PFSK-1 (cell line): ENCODE measurements around the gene RAB5B.

Source experiments
- FOXP2 ChIP-seq: optimal IDR thresholded peaks from 2 replicates; pipeline ENCODE3; 2011; ENCODE audit warnings: borderline replicate concordance, control low read depth, inconsistent platforms; ENCODE audit not compliant: insufficient read depth; ENCODE audit errors: extremely low read length, extremely low read depth
- POLR2AphosphoS5 ChIP-seq: IDR thresholded peaks from 2 replicates; pipeline ENCODE4 v1.6.1; 2012; ENCODE audit warnings: low read depth, mild to moderate bottlenecking, control low read depth, low read length, moderate library complexity
- REST ChIP-seq, 2 experiments: IDR thresholded peaks; 2 replicates each; pipeline versions ENCODE4 v1.6.1 to v1.8.0; 2011 to 2012; ENCODE audit warnings: low read depth in 2 of 2, low read length in 2 of 2, control low read depth in 1 of 2, inconsistent platforms in 1 of 2, mild to moderate bottlenecking in 1 of 2, moderate library complexity in 1 of 2; ENCODE audit not compliant: insufficient read depth in 1 of 2
- SIN3A ChIP-seq: IDR thresholded peaks from 2 replicates; pipeline ENCODE4 v1.6.1; 2012; ENCODE audit warnings: mild to moderate bottlenecking, low read length, moderate library complexity, borderline replicate concordance; ENCODE audit not compliant: insufficient read depth
- TAF1 ChIP-seq: IDR thresholded peaks from 2 replicates; pipeline ENCODE4 v1.6.1; 2012; ENCODE audit warnings: low read length, control low read depth, borderline replicate concordance; ENCODE audit not compliant: insufficient read depth

RAB5B gene

GRCh38 chr12:56040963-56041551 is 67.2 kb downstream of the RAB5B start:
- no peak for TF ChIP-seq SIN3A
- TF ChIP-seq TAF1, result no peak
- no peak for TF ChIP-seq REST (IDR thresholded peaks at IDR 0.05; ENCODE audit: insufficient read depth in 1 of 2, low read depth in 2 of 2, low read length in 2 of 2)
- TF ChIP-seq POLR2AphosphoS5, result no peak
- no peak for TF ChIP-seq FOXP2

DNA sequence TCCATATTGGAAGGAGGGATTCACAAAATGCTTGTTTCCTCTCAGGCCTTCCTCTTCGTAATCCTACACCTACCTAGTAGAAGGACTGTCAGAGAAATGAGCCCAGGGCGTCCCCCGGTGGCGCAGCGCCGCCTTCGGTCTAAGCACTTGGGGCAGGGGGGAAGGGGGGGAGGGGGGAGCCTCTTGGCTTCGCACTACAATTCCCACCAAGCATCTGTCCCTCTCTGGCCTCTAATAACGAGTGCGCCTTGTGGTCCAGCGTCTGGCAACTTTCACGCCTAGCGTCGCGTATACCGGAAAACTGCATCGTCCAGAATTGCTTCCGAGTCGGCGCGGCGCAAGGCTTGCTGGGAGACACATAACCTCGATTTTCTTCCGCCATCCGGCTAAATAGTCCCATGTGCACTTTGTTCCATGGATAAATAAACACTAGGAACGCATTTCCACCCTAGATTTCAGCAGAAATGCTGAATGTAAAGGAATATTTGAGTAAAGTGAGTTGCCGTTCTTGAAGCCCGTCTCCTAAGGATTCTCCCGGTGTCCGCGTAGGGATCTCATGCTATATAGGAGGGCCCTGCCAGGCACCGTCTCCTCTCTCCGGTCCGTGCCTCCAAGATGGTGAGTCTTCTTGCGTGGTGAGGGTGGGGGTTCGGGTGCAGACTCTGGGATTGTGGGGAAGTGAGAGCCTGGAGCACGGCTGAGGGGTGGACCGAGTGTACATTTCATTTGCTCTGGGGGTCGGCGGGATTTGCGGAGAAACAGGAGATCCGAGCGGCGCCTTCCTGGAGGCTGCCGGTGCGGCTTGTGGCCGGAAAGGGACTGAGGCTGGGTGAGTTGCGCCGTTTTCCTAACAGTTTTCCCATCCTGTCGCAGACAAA is 67.9 kb downstream of the RAB5B start, which contains the start of gene RPS26:
TSS of gene RPS26 (plus strand) at position 367 of the 878 bp plus-strand sequence. CDS start at position 616, 249 bp downstream.
- TF ChIP-seq REST (IDR thresholded peaks at IDR 0.05; ENCODE audit: insufficient read depth in 1 of 2, low read depth in 2 of 2, low read length in 2 of 2), result no peak; a peak in 1 of 4 replicates
- peak; percentile 77 for TF ChIP-seq FOXP2
- peak; percentile 72; the same call in 1 of the 2 replicates for TF ChIP-seq SIN3A
- peak; percentile 99 for TF ChIP-seq POLR2AphosphoS5
- peak; percentile 97 for TF ChIP-seq TAF1

- no peak for TF ChIP-seq REST (IDR thresholded peaks at IDR 0.05; ENCODE audit: insufficient read depth in 1 of 2, low read depth in 2 of 2, low read length in 2 of 2)
- no peak for TF ChIP-seq POLR2AphosphoS5
- TF ChIP-seq SIN3A, result no peak
- no peak for TF ChIP-seq TAF1
- no peak for TF ChIP-seq FOXP2
These were observed 69.0 kb downstream of the RAB5B start for GRCh38 chr12:56042843-56043242.
